ENCODE measurements around the gene MBOAT7.
"Not testable (repeated sequence)": the region's sequence is repeated elsewhere in the genome, so short reads cannot be mapped to it uniquely, and the experiment has no call there.

MBOAT7 gene

GRCh38 chr19:54189145-54189734, at the start of gene MBOAT7:
MBOAT7 (minus strand) TSS chr19:54189580; CDS start chr19:54188508, 1,072 bp downstream.
- peak within 1 kb of the TSS; percentile 66 for H3K4me3 ChIP-seq (ENCODE audit: low read length)
- no peak for TF ChIP-seq ZNF274 (IDR thresholded peaks at IDR 0.05; ENCODE audit: low read depth, low read length)

DNA sequence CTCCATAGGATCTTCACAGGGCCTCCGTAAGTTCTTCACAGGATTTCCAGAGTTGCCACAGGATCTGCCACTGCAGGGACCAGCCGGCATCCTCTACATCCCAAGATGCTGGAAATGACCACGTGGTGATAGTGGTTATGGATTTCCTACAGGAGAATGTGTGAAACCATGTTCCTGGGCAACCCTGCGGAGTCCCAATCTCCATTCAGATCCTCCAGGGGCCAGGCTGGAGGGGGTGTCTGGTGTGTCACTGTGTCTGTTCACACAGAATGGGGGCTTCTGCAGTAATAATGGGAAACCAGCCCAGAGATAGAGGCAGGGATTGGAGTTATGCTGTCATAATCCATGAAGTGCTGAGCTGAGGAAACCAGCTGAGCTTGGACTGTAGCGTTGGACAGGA, 44.6 kb upstream of the MBOAT7 start:
- no peak for TF ChIP-seq ZNF274 (IDR thresholded peaks at IDR 0.05; ENCODE audit: low read depth, low read length)
- no peak overlapping the region for H3K4me3 ChIP-seq (ENCODE audit: low read length)

DNA sequence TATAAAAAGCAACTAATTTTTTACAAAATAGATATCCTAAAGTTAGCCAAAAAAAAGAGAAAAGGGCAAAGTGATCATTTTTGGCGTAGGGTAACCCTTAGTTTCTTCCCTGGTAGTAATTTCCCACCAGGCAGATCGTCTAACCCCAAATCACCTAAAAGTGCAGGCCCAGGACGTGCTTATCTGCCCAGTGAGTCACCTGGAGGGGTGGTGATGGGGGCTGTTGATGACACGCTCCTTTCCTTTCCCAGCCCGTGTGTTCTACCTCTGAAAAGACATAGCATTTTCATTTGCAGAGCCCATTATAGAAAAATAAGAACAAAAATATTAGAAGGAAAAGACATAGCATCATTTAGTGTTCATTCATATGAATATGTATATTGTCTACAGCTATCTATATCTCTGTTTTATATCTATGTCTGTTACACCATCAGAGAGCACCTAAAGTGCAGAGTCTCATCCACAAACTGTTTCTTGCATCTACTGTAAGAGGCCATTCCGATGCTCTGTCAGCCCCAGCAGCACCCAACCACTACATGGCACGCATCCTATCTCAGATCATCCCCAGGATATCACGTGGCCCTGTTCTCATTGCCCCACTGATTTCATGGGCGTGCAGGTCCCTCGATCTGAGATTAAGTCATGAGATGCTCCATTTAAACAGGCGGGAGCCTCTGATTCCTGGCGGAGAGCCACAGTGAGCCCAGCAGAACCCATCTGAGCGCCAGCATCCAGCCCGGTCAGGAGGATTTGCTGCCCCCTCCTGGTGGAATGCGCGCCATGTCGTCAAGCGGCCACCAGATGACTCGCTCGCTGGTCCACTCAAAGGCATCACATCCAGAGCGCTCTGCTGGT, 41.9 kb upstream of the MBOAT7 start:
- no peak for TF ChIP-seq ZNF274 (IDR thresholded peaks at IDR 0.05; ENCODE audit: low read depth, low read length)
- no peak overlapping the region for H3K4me3 ChIP-seq (ENCODE audit: low read length)

- no peak for TF ChIP-seq ZNF274 (IDR thresholded peaks at IDR 0.05; ENCODE audit: low read depth, low read length)
- no peak overlapping the region for H3K4me3 ChIP-seq (ENCODE audit: low read length)
Measured at GRCh38 chr19:54230031-54230430, 40.7 kb upstream of the MBOAT7 start.

DNA sequence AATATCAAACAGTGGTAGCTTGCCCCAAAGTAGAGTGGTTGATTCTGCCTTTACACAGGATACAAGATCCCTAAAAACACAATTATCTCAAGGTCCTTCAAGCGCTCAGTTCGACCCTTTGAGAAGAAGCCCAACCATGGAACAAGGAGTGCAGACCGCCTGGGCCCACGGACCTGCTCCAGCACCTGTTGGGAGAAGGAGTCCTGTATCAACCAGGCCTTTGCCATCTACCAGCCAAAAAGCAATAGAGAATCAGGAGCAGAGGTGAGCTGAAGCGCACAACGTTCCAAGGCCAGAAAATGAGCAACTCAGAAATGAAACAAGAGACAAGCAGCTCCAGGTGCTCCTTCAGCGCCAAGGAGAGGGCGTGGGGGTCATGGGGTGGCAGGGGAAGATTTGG, 39.8 kb upstream of the MBOAT7 start:
- no peak overlapping the region for H3K4me3 ChIP-seq (ENCODE audit: low read length)
- no peak for TF ChIP-seq ZNF274 (IDR thresholded peaks at IDR 0.05; ENCODE audit: low read depth, low read length)

DNA sequence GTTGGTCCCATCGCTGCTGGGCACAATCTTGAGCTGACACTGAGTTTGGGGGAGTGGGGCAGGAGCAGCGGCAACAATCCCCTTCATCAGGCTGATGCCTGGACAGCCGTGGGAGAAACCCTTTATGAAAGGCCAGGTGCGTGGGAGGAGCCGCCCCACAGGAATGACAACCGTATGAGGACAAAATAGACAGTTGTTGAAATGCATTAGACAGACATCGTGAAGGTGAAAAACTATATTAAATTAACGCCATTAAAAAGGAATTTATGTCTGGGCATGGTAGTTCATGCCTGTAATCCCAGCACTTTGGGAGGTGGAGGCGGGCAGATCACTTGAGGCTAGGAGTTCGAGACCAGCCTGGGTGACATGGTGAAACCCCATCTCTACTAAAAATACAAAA, 35.2 kb upstream of the MBOAT7 start:
- not testable (repeated sequence) for H3K4me3 ChIP-seq (ENCODE audit: low read length)

DNA sequence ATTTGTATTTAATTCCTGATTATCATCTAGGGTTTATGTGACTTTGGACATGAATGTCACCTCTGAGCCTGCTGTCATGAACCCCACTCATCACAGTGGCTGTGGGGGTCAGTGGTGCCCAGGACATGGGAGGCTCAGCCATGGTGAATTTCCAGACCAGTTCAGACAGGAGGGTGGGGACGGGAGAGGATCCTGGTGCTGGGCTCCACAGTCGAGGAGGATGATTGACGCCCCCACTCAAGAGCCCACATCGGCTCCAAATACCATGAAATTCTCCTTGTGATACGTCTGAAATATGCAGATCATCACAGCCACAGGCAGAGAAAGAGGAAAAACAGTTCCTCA, 34.5 kb upstream of the MBOAT7 start:
- not testable (repeated sequence) for H3K4me3 ChIP-seq (ENCODE audit: low read length)

GRCh38 chr19:54223277-54223936, 34.0 kb upstream of the MBOAT7 start:
- not testable (repeated sequence) for H3K4me3 ChIP-seq (ENCODE audit: low read length)

GRCh38 chr19:54222474-54223276, 33.3 kb upstream of the MBOAT7 start, which contains the start of gene LILRB3:
LILRB3 (minus strand) TSS chr19:54223007; CDS start chr19:54222976, 31 bp downstream.
- H3K4me3 ChIP-seq (ENCODE audit: low read length) = not testable (repeated sequence)

GRCh38 chr19:54221947-54222346, 32.6 kb upstream of the MBOAT7 start:
- H3K4me3 ChIP-seq (ENCODE audit: low read length) = not testable (repeated sequence)

- H3K4me3 ChIP-seq (ENCODE audit: low read length) = not testable (repeated sequence)
Measured at GRCh38 chr19:54219702-54220101, 30.3 kb upstream of the MBOAT7 start.

GRCh38 chr19:54218960-54219661, 29.7 kb upstream of the MBOAT7 start:
- TF ChIP-seq ZNF274 (IDR thresholded peaks at IDR 0.05; ENCODE audit: low read depth, low read length) = no peak
- H3K4me3 ChIP-seq (ENCODE audit: low read length) = no peak overlapping the region

DNA sequence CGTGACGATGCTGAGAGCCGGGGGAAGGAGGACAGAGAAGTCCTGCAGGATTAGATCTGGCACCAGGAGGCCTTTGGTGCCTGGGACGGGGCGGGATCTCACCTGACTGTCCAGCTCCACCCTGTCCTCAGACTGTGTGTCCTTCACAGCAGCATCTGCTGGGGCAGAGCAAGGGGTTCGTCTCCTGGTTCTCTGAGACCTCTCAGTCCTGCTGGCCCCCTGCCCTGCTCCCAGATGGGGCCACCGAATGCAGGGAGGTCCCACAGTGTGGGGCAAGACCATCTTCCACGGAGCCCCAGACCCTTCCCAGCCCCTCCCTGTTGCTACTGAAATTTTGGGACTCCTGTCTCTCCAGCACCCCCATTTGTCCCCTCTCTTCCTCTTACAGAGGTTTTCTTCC, 28.9 kb upstream of the MBOAT7 start:
- no peak overlapping the region for H3K4me3 ChIP-seq (ENCODE audit: low read length)
- no peak for TF ChIP-seq ZNF274 (IDR thresholded peaks at IDR 0.05; ENCODE audit: low read depth, low read length)

DNA sequence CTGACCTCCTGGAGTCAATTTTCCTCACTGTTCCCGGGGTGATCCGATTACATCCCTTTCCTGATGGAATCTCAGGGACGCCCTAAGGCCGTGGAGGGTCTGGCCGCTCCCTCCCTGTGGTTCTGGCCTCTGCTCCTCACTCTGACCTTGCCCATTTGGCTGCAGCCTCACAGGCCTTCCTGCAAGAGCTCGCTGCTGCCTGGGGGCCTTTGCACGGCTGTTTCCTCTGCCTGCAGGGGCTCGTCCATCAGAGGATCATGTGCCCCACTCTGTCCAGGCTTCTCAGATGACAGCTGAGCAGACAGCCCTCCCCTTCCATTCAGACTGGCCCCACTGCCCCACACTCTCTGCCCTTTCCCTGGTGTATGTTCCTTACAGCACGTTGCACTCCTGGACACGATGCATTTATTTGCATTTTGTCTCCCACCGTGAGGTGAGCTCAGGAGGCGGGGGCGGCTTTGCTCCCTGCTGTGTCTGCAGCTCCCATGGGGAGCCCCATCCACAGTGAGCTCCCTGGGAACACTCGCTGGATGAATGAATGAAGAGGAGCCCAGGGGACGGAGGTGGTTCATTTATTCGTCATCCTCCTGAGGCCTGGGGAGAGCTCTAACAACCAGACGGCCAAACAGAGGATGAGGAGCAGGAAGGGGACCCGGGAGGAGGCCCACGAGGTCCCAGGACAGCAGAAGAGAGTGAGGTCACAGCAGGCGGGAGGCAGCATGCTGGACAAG, 28.3 kb upstream of the MBOAT7 start:
- H3K4me3 ChIP-seq (ENCODE audit: low read length) = not testable (repeated sequence)
